GM21528 (cell line): ENCODE results near the gene ROR2.

Experiments
- ATAC-seq: cut with Tn5 transposase; IDR thresholded peaks from one replicate; pipeline ENCODE4 v1.9.1; 2021; ENCODE audit warnings: mild to moderate bottlenecking, moderate library complexity; ENCODE audit not compliant: unreplicated experiment, low FRiP score

Gene ROR2

GRCh38 chr9:91783876-91784672, 166.0 kb downstream of the ROR2 start:
- ATAC-seq: no peak

GRCh38 chr9:91783411-91783810, 166.6 kb downstream of the ROR2 start:
- ATAC-seq: no peak

- no peak for ATAC-seq
Observed at GRCh38 chr9:91782708-91783214, 167.3 kb downstream of the ROR2 start.

- ATAC-seq: no peak
Observed at GRCh38 chr9:91781906-91782305, 168.1 kb downstream of the ROR2 start.

- no peak for ATAC-seq
Observed at GRCh38 chr9:91781116-91781515, 168.9 kb downstream of the ROR2 start.

GRCh38 chr9:91778031-91778430, 172.0 kb downstream of the ROR2 start:
- no peak for ATAC-seq

GRCh38 chr9:91777292-91777830, 172.7 kb downstream of the ROR2 start:
- ATAC-seq: no peak

- no peak for ATAC-seq
Observed at GRCh38 chr9:91776409-91777291, 173.4 kb downstream of the ROR2 start.

- ATAC-seq: no peak
Observed at GRCh38 chr9:91775708-91776028, 174.4 kb downstream of the ROR2 start.

GRCh38 chr9:91775011-91775707, 174.9 kb downstream of the ROR2 start:
- ATAC-seq: no peak

GRCh38 chr9:91773156-91773555, 176.9 kb downstream of the ROR2 start:
- ATAC-seq: no peak

GRCh38 chr9:91771864-91772263, 178.2 kb downstream of the ROR2 start:
- no peak for ATAC-seq

GRCh38 chr9:91771027-91771426, 179.0 kb downstream of the ROR2 start:
- ATAC-seq: no peak

GRCh38 chr9:91770229-91770628, 179.8 kb downstream of the ROR2 start:
- no peak for ATAC-seq

- no peak for ATAC-seq
Observed at GRCh38 chr9:91768977-91769916, 180.8 kb downstream of the ROR2 start.

GRCh38 chr9:91768507-91768906, 181.5 kb downstream of the ROR2 start:
- ATAC-seq: no peak

GRCh38 chr9:91766315-91767069, 183.5 kb downstream of the ROR2 start:
- no peak for ATAC-seq

GRCh38 chr9:91765296-91765695, 184.7 kb downstream of the ROR2 start:
- no peak for ATAC-seq

GRCh38 chr9:91764661-91765060, 185.4 kb downstream of the ROR2 start:
- no peak for ATAC-seq
